Immature natural killer cell (primary cell): Measurements from ENCODE around the gene PCARE. TPM values are rescaled to one million over a fixed set of nuclear protein-coding genes. Genes with fewer than 3 reads are reported as not detected.
"Not testable (repeated sequence)": the region's sequence is repeated elsewhere in the genome, so short reads cannot be mapped to it uniquely, and the experiment has no call there.

Experiments used
- DNase-seq, 3 donors: peaks; one replicate each; pipeline ENCODE4 v3.0.0; 2022; ENCODE audit warnings: mixed read lengths in 1 of 3
- H3K27ac Mint-ChIP-seq, 6 donors: one replicate each; pipeline ENCODE4 v1.8.0; 2020; ENCODE audit warnings: mixed read lengths in 6 of 6, mild to moderate bottlenecking in 5 of 6, inconsistent platforms in 4 of 6, moderate library complexity in 3 of 6
- H3K27me3 Mint-ChIP-seq, 3 donors: one replicate each; pipeline ENCODE4 v1.8.0; 2020 to 2021; ENCODE audit warnings: low read depth in 3 of 3, mild to moderate bottlenecking in 3 of 3, mixed read lengths in 3 of 3, moderate library complexity in 3 of 3, inconsistent platforms in 1 of 3
- H3K36me3 Mint-ChIP-seq, 3 donors: one replicate each; pipeline ENCODE4 v1.8.0; 2020; ENCODE audit warnings: mixed read lengths in 3 of 3, inconsistent platforms in 2 of 3, mild to moderate bottlenecking in 2 of 3
- H3K4me1 Mint-ChIP-seq, 2 donors: one replicate each; pipeline ENCODE4 v1.8.0; 2020; ENCODE audit warnings: inconsistent platforms in 2 of 2, mild to moderate bottlenecking in 2 of 2, mixed read lengths in 2 of 2, moderate library complexity in 1 of 2
- H3K4me3 Mint-ChIP-seq, 5 donors: one replicate each; pipeline ENCODE4 v1.8.0; 2020; ENCODE audit warnings: mild to moderate bottlenecking in 5 of 5, mixed read lengths in 5 of 5, inconsistent platforms in 3 of 5, moderate library complexity in 3 of 5
- H3K9me3 Mint-ChIP-seq, 6 donors: one replicate each; pipeline ENCODE4 v1.8.0; 2020; ENCODE audit warnings: mild to moderate bottlenecking in 6 of 6, mixed read lengths in 6 of 6, inconsistent platforms in 4 of 6, moderate library complexity in 3 of 6
- polyA plus RNA-seq, 3 donors: library from polyadenylated mRNA; unstranded; fragments of 300-500 nt; fragmentation: Illumina TruSeq; gene quantifications; one replicate each; pipeline ENCODE4 v1.2.3, GENCODE V29; 2021

The PCARE gene
- polyA plus RNA-seq, 3 donors from 2014 or later: not detected

DNA sequence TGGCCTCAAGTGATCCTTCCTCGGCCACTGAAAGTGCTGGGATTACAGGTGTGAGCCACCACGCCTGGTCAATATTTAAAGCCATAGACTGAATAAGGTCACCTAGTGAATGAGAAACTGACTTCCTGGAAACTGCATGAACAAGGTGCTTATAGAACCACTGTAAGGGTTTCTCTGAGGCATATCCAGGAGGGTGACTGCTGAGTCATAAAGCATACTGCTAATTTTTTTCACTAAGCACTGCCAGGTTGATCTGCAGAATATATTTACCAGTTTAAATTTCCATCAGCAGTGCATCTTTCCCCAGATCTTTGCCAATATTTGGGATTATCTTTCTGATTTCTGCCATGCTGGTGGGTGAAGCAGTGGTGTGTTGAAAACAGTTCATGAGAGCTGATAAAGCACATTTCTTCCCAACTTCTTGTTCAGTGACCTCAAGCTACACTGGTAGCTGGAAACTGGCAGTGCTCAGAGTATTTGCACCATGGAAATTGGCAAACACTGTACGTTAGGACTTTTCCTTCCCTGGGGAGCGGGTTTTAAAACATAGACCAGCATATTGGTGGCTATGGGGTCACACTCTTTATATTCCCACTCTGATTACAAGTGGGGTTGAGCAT, 36.7 kb upstream of the PCARE start:
- Mint-ChIP-seq H3K9me3 (no peaks in the 10 kb centered on the region), H3K4me1 (peaks cover 8 to 17% of the 10 kb centered on the region in 2 donors), H3K27me3 (peaks cover 5 to 16% (median 15%) of the 10 kb centered on the region in 3 donors), H3K27ac (no peak overlapping the region), H3K36me3 (no peaks in the 10 kb centered on the region), H3K4me3 (no peak overlapping the region)
- no peak for DNase-seq

GRCh38 chr2:29109246-29109645, 34.9 kb upstream of the PCARE start:
- Mint-ChIP-seq H3K27ac (no peak overlapping the region), H3K4me3 (no peak overlapping the region)

DNA sequence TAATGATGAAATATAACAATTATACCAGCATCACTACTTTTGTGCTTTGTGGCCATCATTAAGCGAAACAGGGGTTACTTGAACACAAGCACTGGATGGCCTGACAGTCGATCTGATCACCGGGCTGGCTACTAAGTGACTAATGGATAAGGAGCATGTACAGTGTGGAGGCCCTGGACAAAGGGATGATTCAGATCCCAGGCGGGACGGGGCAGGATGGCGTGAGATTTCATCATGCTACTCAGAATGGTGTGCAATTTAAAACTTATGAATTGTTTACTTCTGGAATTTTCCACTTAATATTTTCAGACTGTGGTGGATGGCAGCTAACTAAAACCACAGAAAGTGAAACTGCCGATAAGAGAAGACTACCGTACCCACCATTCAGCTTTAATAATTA, 33.9 kb upstream of the PCARE start:
- no peaks in the 10 kb centered on the region for H3K36me3 Mint-ChIP-seq
- H3K9me3 Mint-ChIP-seq: no peaks in the 10 kb centered on the region
- no peaks in the 10 kb centered on the region for H3K4me1 Mint-ChIP-seq
- DNase-seq: no peak
- H3K27ac Mint-ChIP-seq: no peak overlapping the region
- peaks cover 2 to 7% (median 5%) of the 10 kb centered on the region in 3 donors for H3K27me3 Mint-ChIP-seq
- H3K4me3 Mint-ChIP-seq: no peak overlapping the region

More at GRCh38 chr2:29109246-29109645, 34.9 kb upstream of the PCARE start:
- DNase-seq: no peak
- H3K4me1 Mint-ChIP-seq: peaks cover 1 to 8% of the 10 kb centered on the region in 2 donors
- H3K9me3 Mint-ChIP-seq: no peaks in the 10 kb centered on the region
- H3K27me3 Mint-ChIP-seq: peaks cover 2 to 9% (median 7%) of the 10 kb centered on the region in 3 donors
- no peaks in the 10 kb centered on the region for H3K36me3 Mint-ChIP-seq

GRCh38 chr2:29107547-29107946, 33.2 kb upstream of the PCARE start:
- H3K27me3 Mint-ChIP-seq, H3K4me3 Mint-ChIP-seq, DNase-seq, H3K4me1 Mint-ChIP-seq, H3K27ac Mint-ChIP-seq, H3K36me3 Mint-ChIP-seq, H3K9me3 Mint-ChIP-seq: not testable (repeated sequence)

DNA sequence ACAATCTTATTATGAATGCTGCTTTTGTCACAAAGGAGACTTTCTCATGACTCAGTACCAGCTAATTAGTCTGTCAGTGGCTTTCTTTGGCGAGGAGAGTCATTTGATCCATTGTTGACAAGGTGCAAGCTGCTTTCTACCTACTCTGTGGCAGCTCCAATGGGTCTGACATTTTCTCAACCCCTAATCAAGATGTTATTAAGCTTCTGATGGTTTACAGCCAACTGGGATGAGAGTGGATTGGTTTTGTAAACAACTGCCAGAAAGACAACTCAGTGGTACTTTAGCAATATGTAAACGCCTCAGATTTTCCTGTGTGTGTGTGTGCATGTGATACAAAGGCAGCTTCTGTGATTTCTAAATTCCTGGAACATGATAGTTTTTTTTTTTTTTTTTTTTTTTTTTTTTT, 32.7 kb upstream of the PCARE start:
- H3K36me3 Mint-ChIP-seq: no peaks in the 10 kb centered on the region
- H3K4me1 Mint-ChIP-seq: no peaks in the 10 kb centered on the region
- no peak overlapping the region for H3K4me3 Mint-ChIP-seq
- DNase-seq: no peak
- no peaks in the 10 kb centered on the region for H3K9me3 Mint-ChIP-seq
- H3K27ac Mint-ChIP-seq: no peak overlapping the region
- H3K27me3 Mint-ChIP-seq: peaks cover 4 to 7% (median 5%) of the 10 kb centered on the region in 3 donors

DNA sequence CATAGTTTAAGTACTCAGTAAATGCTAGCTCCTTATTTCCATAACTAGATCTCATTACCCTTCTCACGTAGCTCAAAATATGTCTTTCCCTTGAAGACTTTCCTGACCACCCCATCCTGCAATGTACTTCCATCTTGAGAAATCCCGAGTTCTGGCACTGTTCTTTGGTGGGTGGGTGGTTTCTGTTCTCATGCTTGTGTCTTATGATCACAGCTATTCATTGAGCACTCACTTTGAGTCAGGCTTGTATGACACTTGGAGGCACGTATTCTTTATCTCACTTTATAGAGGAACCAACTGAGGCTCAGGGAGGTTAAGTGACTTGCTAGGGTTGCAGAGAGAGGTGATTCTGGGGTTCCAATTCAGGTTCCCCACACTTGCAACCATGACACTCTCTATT, 31.9 kb upstream of the PCARE start:
- no peaks in the 10 kb centered on the region for H3K9me3 Mint-ChIP-seq
- H3K27me3 Mint-ChIP-seq: peaks cover 4 to 7% (median 5%) of the 10 kb centered on the region in 3 donors

GRCh38 chr2:29105375-29105774, 31.1 kb upstream of the PCARE start:
- Mint-ChIP-seq H3K9me3 (no peaks in the 10 kb centered on the region), H3K4me1 (no peaks in the 10 kb centered on the region), H3K4me3 (no peak overlapping the region), H3K27ac (no peak overlapping the region), H3K27me3 (peaks cover 4 to 7% (median 5%) of the 10 kb centered on the region in 3 donors), H3K36me3 (no peaks in the 10 kb centered on the region)
- DNase-seq: no peak

More for the DNA sequence above, 31.9 kb upstream of the PCARE start:
- no peaks in the 10 kb centered on the region for H3K36me3 Mint-ChIP-seq
- H3K4me3 Mint-ChIP-seq: no peak overlapping the region
- no peak overlapping the region for H3K27ac Mint-ChIP-seq
- DNase-seq: no peak
- H3K4me1 Mint-ChIP-seq: no peaks in the 10 kb centered on the region

DNA sequence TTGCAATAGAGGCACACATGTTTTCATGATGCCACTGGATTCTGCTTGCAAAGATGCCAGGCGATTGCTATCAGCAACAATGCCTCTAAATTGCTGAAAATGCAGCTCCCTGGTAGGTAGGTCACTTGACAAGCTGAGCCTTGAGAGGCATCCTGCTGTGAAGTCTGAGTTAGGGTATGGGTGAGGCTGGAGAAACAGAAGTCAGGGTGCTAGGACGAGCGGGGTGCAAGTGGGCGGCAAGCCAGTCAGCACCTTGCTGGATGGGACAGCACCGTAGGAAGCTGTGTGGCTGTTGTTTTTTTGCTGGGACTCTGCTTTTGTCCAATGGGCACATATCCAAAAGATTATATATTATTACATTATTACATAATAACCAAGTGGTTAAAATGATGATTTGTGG, 30.4 kb upstream of the PCARE start:
- no peak for DNase-seq
- Mint-ChIP-seq H3K9me3 (no peaks in the 10 kb centered on the region), H3K27me3 (peaks cover 4 to 7% (median 5%) of the 10 kb centered on the region in 3 donors), H3K36me3 (no peaks in the 10 kb centered on the region), H3K4me3 (no peak overlapping the region), H3K27ac (no peak overlapping the region), H3K4me1 (no peaks in the 10 kb centered on the region)

DNA sequence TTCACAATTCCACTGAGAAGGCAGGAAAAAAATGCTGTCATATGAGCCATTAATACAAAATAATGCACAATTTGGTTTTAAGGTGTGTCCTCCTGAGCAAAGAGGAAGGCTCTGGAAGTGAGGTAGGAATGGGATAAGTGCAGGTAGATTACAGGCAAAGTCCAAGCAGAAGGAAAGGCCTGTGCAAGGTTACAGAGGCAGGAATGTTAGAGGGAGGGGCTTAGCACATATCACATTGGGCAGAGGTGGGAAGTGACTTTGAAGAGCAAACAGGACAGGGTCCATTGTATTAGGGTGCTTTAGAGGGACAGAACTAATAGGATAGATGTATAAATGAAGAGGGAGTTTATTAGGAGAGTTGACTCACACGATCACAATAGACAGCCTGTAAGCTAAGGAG, 26.2 kb upstream of the PCARE start:
- H3K36me3 Mint-ChIP-seq: no peaks in the 10 kb centered on the region
- no peak overlapping the region for H3K4me3 Mint-ChIP-seq
- peaks cover 0 to under 1% (median 0%) of the 10 kb centered on the region in 6 donors for H3K9me3 Mint-ChIP-seq
- peaks cover 0 to 1% (median 0%) of the 10 kb centered on the region in 3 donors for H3K27me3 Mint-ChIP-seq
- H3K4me1 Mint-ChIP-seq: no peaks in the 10 kb centered on the region
- H3K27ac Mint-ChIP-seq: no peak overlapping the region
- DNase-seq: no peak

GRCh38 chr2:29097569-29097968, 23.2 kb upstream of the PCARE start:
- Mint-ChIP-seq H3K4me1 (no peaks in the 10 kb centered on the region), H3K27me3 (peaks cover 0 to 3% (median 1%) of the 10 kb centered on the region in 3 donors), H3K36me3 (no peaks in the 10 kb centered on the region), H3K9me3 (peaks cover 0 to 2% (median 0%) of the 10 kb centered on the region in 6 donors), H3K27ac (no peak overlapping the region), H3K4me3 (no peak overlapping the region)
- no peak for DNase-seq

GRCh38 chr2:29096969-29097368, 22.6 kb upstream of the PCARE start:
- Mint-ChIP-seq H3K4me1 (no peaks in the 10 kb centered on the region), H3K4me3 (no peak overlapping the region), H3K27me3 (peaks cover 0 to 3% (median 0%) of the 10 kb centered on the region in 3 donors), H3K36me3 (no peaks in the 10 kb centered on the region), H3K27ac (no peak overlapping the region), H3K9me3 (peaks cover 0 to 2% (median 0%) of the 10 kb centered on the region in 6 donors)
- DNase-seq: no peak

- DNase-seq, H3K4me1 Mint-ChIP-seq, H3K4me3 Mint-ChIP-seq, H3K9me3 Mint-ChIP-seq, H3K27ac Mint-ChIP-seq, H3K36me3 Mint-ChIP-seq, H3K27me3 Mint-ChIP-seq: not testable (repeated sequence)
Measured at GRCh38 chr2:29090311-29090710, 16.0 kb upstream of the PCARE start.

- H3K36me3 Mint-ChIP-seq: peaks cover 0 to 6% (median 0%) of the 10 kb centered on the region in 3 donors
- H3K27ac Mint-ChIP-seq: no peak overlapping the region
- DNase-seq: no peak
- no peaks in the 10 kb centered on the region for H3K4me1 Mint-ChIP-seq
- peaks cover 0 to 2% (median 0%) of the 10 kb centered on the region in 3 donors for H3K27me3 Mint-ChIP-seq
- H3K4me3 Mint-ChIP-seq: no peak overlapping the region
- no peaks in the 10 kb centered on the region for H3K9me3 Mint-ChIP-seq
Measured at GRCh38 chr2:29084554-29084953, 10.2 kb upstream of the PCARE start.

- Mint-ChIP-seq H3K4me3 (no peak overlapping the region), H3K36me3 (peaks cover 0 to 6% (median 0%) of the 10 kb centered on the region in 3 donors), H3K27ac (peak overlapping the region in 1 of 6 donors; percentile 10), H3K27me3 (peaks cover 0 to 2% (median 0%) of the 10 kb centered on the region in 3 donors), H3K9me3 (no peaks in the 10 kb centered on the region), H3K4me1 (no peaks in the 10 kb centered on the region)
- DNase-seq: no peak
Measured at GRCh38 chr2:29082804-29083495, 8.6 kb upstream of the PCARE start.
